ENCODE data around the gene EFCAB9. TPM values are rescaled to one million over a fixed set of nuclear protein-coding genes. Genes with fewer than 3 reads are reported as not detected.

The EFCAB9 gene
- total RNA-seq, 1 experiment from 2014 or later, result not detected

DNA sequence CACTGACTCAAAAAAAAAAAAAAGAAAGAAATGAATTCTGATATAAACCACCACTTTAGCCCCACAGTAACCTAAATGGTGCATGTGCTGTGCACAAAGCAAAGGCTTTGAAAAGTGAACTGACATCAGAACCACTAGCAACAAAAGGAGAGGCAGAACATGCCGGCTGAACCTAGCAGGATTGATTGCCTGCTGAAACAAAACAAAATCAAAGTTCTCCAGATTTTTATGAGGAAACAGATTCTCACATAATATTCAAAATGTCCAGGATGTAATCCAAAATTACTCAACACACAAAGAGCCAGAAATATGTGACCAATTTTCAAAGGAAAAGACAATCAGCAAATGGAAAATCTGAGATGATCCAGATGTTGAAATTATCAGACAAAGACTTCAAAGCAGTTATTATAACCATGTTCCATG, 51.7 kb downstream of the EFCAB9 start:
- H3K4me1 Mint-ChIP-seq, result peaks cover 4 to 11% of the 10 kb centered on the region in 2 experiments; a peak in 3 of 4 replicates
- H3K56ac ChIP-seq (ENCODE audit: insufficient read length, low read depth, low read length), result no peak overlapping the region
- no peak for DNase-seq
- H3K14ac ChIP-seq (ENCODE audit: insufficient read depth, low read length), result no peak overlapping the region
- no peak overlapping the region for H2BK20ac ChIP-seq (ENCODE audit: low read depth, low read length, poor library complexity, severe bottlenecking)
- H2AFZ ChIP-seq (ENCODE audit: low read length), result no peak overlapping the region
- TF ChIP-seq, protein P1, sequence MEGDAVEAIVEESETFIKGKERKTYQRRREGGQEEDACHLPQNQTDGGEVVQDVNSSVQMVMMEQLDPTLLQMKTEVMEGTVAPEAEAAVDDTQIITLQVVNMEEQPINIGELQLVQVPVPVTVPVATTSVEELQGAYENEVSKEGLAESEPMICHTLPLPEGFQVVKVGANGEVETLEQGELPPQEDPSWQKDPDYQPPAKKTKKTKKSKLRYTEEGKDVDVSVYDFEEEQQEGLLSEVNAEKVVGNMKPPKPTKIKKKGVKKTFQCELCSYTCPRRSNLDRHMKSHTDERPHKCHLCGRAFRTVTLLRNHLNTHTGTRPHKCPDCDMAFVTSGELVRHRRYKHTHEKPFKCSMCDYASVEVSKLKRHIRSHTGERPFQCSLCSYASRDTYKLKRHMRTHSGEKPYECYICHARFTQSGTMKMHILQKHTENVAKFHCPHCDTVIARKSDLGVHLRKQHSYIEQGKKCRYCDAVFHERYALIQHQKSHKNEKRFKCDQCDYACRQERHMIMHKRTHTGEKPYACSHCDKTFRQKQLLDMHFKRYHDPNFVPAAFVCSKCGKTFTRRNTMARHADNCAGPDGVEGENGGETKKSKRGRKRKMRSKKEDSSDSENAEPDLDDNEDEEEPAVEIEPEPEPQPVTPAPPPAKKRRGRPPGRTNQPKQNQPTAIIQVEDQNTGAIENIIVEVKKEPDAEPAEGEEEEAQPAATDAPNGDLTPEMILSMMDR (conservative IDR thresholded peaks at IDR 0.05), result no peak
- H3K27ac Mint-ChIP-seq, result peak overlapping the region; percentile 5 to 56 (median 22); a peak in 3 of 7 replicates
- H4K91ac ChIP-seq (ENCODE audit: insufficient read length, low read depth, low read length), result no peak overlapping the region
- H3K4ac ChIP-seq (ENCODE audit: low read depth, low read length), result no peak overlapping the region
- no peaks in the 10 kb centered on the region for H3K4me1 ChIP-seq (ENCODE audit: insufficient read depth, low read length)
- no peak overlapping the region for H3K27ac ChIP-seq (ENCODE audit: insufficient read length, low read depth, low read length)
- H4K20me1 ChIP-seq (ENCODE audit: control insufficient read depth, insufficient read depth, insufficient read length), result peaks cover 3% of the 10 kb centered on the region
- H2BK120ac ChIP-seq (ENCODE audit: low read depth, low read length, poor library complexity, severe bottlenecking), result no peak overlapping the region
- no peaks in the 10 kb centered on the region for H3K9me3 ChIP-seq (ENCODE audit: control insufficient read depth, low read depth, low read length)
- H3K4me3 Mint-ChIP-seq, result no peak overlapping the region
- peaks cover 5 to 20% (median 8%) of the 10 kb centered on the region in 3 experiments; a peak in 6 of 7 replicates for H3K36me3 Mint-ChIP-seq (ENCODE audit: insufficient read depth in 1 of 3, low read depth in 3 of 3)
- no peak overlapping the region for H2BK15ac ChIP-seq (ENCODE audit: low read depth, low read length)
- no peak overlapping the region for H4K5ac ChIP-seq (ENCODE audit: insufficient read length, low read depth, low read length)
- H2BK12ac ChIP-seq (ENCODE audit: insufficient read length, low read depth, low read length), result no peak overlapping the region
- no CpG with 5 or more reads among the region's 1 CpG for WGBS (ENCODE audit: extremely low coverage, insufficient read length, low lambda C conversion rate)
- no peaks in the 10 kb centered on the region for H3K23me2 ChIP-seq (ENCODE audit: insufficient read length, low read depth, low read length, poor library complexity, severe bottlenecking)
- H3K9ac ChIP-seq (ENCODE audit: extremely low read depth, insufficient read length, low read length), result no peak overlapping the region
- peaks cover 3% of the 10 kb centered on the region for H3K79me1 ChIP-seq (ENCODE audit: insufficient read depth, low read depth, low read length, poor library complexity, severe bottlenecking)
- H3K18ac ChIP-seq (ENCODE audit: insufficient read length, low read depth, low read length), result no peak overlapping the region
- H4K8ac ChIP-seq (replicated peaks; ENCODE audit: insufficient read length, low read depth, low read length), result no peak overlapping the region
- no peak overlapping the region for H3K4me2 ChIP-seq (ENCODE audit: insufficient read depth, insufficient read length, low read length)
- H3K79me2 ChIP-seq (ENCODE audit: insufficient read depth, low read length), result peaks cover 3% of the 10 kb centered on the region; the same call in 1 of the 2 replicates
- H3K23ac ChIP-seq (ENCODE audit: insufficient read length, low read depth, low read length), result no peak overlapping the region
- H2AK5ac ChIP-seq (ENCODE audit: insufficient read length, low read length), result no peak overlapping the region
- H3T11ph ChIP-seq (ENCODE audit: low read length), result no peak overlapping the region
- H2BK5ac ChIP-seq (ENCODE audit: insufficient read length, low read length), result no peak overlapping the region
- H3K9me3 Mint-ChIP-seq, result no peaks in the 10 kb centered on the region
- H3K27me3 ChIP-seq (ENCODE audit: insufficient read depth, low read length), result no peaks in the 10 kb centered on the region
- no peaks in the 10 kb centered on the region for H3K27me3 Mint-ChIP-seq (ENCODE audit: low read depth)

All from H9 (cell line).